ENCODE results near the gene HNRNPU. TPM values are rescaled to one million over a fixed set of nuclear protein-coding genes. Genes with fewer than 3 reads are reported as not detected.

HNRNPU gene
- total and polyA plus RNA-seq, 2 of the 13 experiments (the other 11 are each of a cell fraction or from before 2014, with no cell fraction given), result 101 to 508 TPM

- TF ChIP-seq ZBTB33 (CRISPR knock-in tag; IDR thresholded peaks at IDR 0.05) (peak; percentile 53; the same call in 1 of the 2 replicates), FOXK1 (CRISPR knock-in tag; IDR thresholded peaks at IDR 0.05; ENCODE audit: borderline replicate concordance, low read depth) (no peak), MBD4 (IDR thresholded peaks at IDR 0.05; ENCODE audit: borderline replicate concordance, low read length) (0 out of 2 replicates have a peak, but pooled peaks have one; percentile 33), MAFK (conservative IDR thresholded peaks at IDR 0.05 in 1 of 2, IDR thresholded peaks at IDR 0.05 in 1 of 2; ENCODE audit: low read length in 2 of 2) (peak in 1 of 2 experiments; percentile 22; a peak in 2 of 4 replicates), DNMT3B (CRISPR knock-in tag; conservative IDR thresholded peaks at IDR 0.05) (no peak)
Measured at GRCh38 chr1:244840219-244840794, 24.0 kb downstream of the HNRNPU start (continued).

- Histone ChIP-seq H3K4me3 (replicated peaks in 1 of 3; ENCODE audit: insufficient read depth in 1 of 3, low read depth in 2 of 3, low read length in 3 of 3) (peak overlapping the region in 1 of 3 experiments; percentile 18; a peak in 1 of 6 replicates), H3K9ac (ENCODE audit: insufficient read depth, low read depth, low read length) (no peak overlapping the region), H3K36me3 (replicated peaks in 1 of 2; ENCODE audit: control insufficient read depth in 1 of 2, insufficient read depth in 2 of 2, low read length in 2 of 2) (peaks cover 5 to 15% of the 10 kb centered on the region in 2 experiments), H2AFZ (ENCODE audit: low read length) (no peak overlapping the region), H3K27me3 (ENCODE audit: control insufficient read depth in 1 of 2, insufficient read depth in 2 of 2, low read length in 2 of 2) (no peaks in the 10 kb centered on the region; a peak in 1 of 5 replicates), H3K27ac (ENCODE audit: extremely low read length, insufficient read depth, low read length) (no peak overlapping the region), H4K20me1 (ENCODE audit: insufficient read depth, low read length) (peaks cover 48% of the 10 kb centered on the region), H3K4me1 (ENCODE audit: insufficient read depth, low read length) (peaks cover 59% of the 10 kb centered on the region), H3K4me2 (ENCODE audit: low read depth, low read length) (peak overlapping the region; percentile 61), H3K9me3 (ENCODE audit: low read length) (no peaks in the 10 kb centered on the region), H3K79me2 (ENCODE audit: insufficient read depth, low read length) (peaks cover 68% of the 10 kb centered on the region)
- peak; percentile 51; the same call in 1 of the 2 replicates for TF ChIP-seq POLR2AphosphoS5 (IDR thresholded peaks at IDR 0.05; ENCODE audit: low read depth, low read length)
- TF ChIP-seq ATF3 (CRISPR knock-in tag; IDR thresholded peaks at IDR 0.05), result no peak
- TF ChIP-seq THRA (CRISPR knock-in tag; IDR thresholded peaks at IDR 0.05; ENCODE audit: borderline replicate concordance), result no peak
- no peak for TF ChIP-seq ATRX (CRISPR knock-in tag; IDR thresholded peaks at IDR 0.05; ENCODE audit: borderline replicate concordance)
- TF ChIP-seq ZNF7 (CRISPR knock-in tag; IDR thresholded peaks at IDR 0.05), result peak; percentile 99
- no peak for TF ChIP-seq HOXA3 (CRISPR knock-in tag; IDR thresholded peaks at IDR 0.05)
- no peak for TF ChIP-seq REXO4 (CRISPR knock-in tag; IDR thresholded peaks at IDR 0.05; ENCODE audit: borderline replicate concordance)
- peak; percentile 52 for TF ChIP-seq RBFOX2 (IDR thresholded peaks at IDR 0.05; ENCODE audit: low read depth, low read length)
- ATAC-seq, result no peak
- ChIA-PET POLR2A (interaction anchor here (0.6 to 10.1 kb wide), 2 partner anchors 22 to 66 kb away, joined by 3 to 163 read pairs; partner anchors contain the start of gene HNRNPU), CTCF (ENCODE audit: low intra/inter-chr PET ratio, low total read pairs) (no interaction called here)
- in situ Hi-C loops (cut with HindIII; ENCODE audit: extremely low pct_ligation_motif_present, low pct_unique_long_range_greater_than_20kb) (no loop called here), intact Hi-C loops (cut with micrococcal nuclease; ENCODE audit: unreplicated experiment) (loop anchor here (10.0 kb wide), 1 partner anchor 385 kb away; the partner anchor contains the start of gene ADSS2)
- FAIRE-seq, result no peak
- no peak for DNase-seq (ENCODE audit: low spot score)
- no TSS peak for BruUV-seq (replicated peaks)
- 86% methylated on average over 2 of the region's 2 CpGs for WGBS (ENCODE audit: low lambda C conversion rate)
Measured at GRCh38 chr1:244839656-244840055, 24.7 kb downstream of the HNRNPU start.

Data from HepG2 (cell line).